A673 (cell line): ENCODE measurements around the gene IL1RAPL1. TPM values are rescaled to one million over a fixed set of nuclear protein-coding genes. Genes with fewer than 3 reads are reported as not detected.

Experiments
- Bru-seq: library from RNA; stranded (reverse); fragments of 400-500 nt; gene quantifications from one replicate; lab custom pipeline; 2021; lab: Mats Ljungman, UMichigan
- BruChase-seq, 2 experiments: library from RNA; stranded (reverse); fragments of 400-500 nt; gene quantifications; one replicate each; lab custom pipeline; 2021; lab: Mats Ljungman, UMichigan
- BruUV-seq: library from RNA; stranded (reverse); fragments of 400-500 nt; replicated peaks from 2 replicates; lab custom pipeline; 2021; lab: Mats Ljungman, UMichigan
- CTCF ChIA-PET: fragments of 300-600 bp; sonication (Branson Sonifier 250); formaldehyde crosslinking; loops from one replicate; lab custom pipeline; 2022; ENCODE audit warnings: antibody characterized with exemption; lab: Charles Lee
- POLR2A ChIA-PET: fragments of 300-600 bp; sonication (Branson Sonifier 250); formaldehyde crosslinking; loops from one replicate; lab custom pipeline; 2022; ENCODE audit warnings: antibody characterized with exemption; ENCODE audit not compliant: low non-redundant PET; lab: Charles Lee
- DNase-seq: peaks from one replicate; pipeline ENCODE4 v3.0.0-alpha.2; 2015; ENCODE audit warnings: low spot score
- H3K27ac ChIP-seq: fragments of 200-600 bp; sonication (generic); 2 replicates; pipeline ENCODE4 v1.5.1; 2016; ENCODE audit warnings: mixed run types, low read depth, mild to moderate bottlenecking, mixed read lengths, antibody characterized with exemption, low read length; ENCODE audit not compliant: poor library complexity, severe bottlenecking
- H3K27me3 ChIP-seq: fragments of 200-600 bp; sonication (generic); replicated peaks from 2 replicates; pipeline ENCODE4 v1.6.1; 2017; ENCODE audit warnings: mixed run types, low read depth, mild to moderate bottlenecking, mixed read lengths, antibody characterized with exemption, low read length; ENCODE audit not compliant: insufficient read depth, poor library complexity
- H3K36me3 ChIP-seq: fragments of 200-600 bp; sonication (generic); 2 replicates; pipeline ENCODE4 v1.6.1; 2016; ENCODE audit warnings: mixed run types, mild to moderate bottlenecking, mixed read lengths, antibody characterized with exemption, low read length; ENCODE audit not compliant: insufficient read depth, poor library complexity, severe bottlenecking
- H3K4me1 ChIP-seq: fragments of 200-600 bp; sonication (generic); 2 replicates; pipeline ENCODE4 v1.6.1; 2017; ENCODE audit warnings: mixed run types, mild to moderate bottlenecking, mixed read lengths, antibody characterized with exemption, low read length; ENCODE audit not compliant: insufficient read depth, poor library complexity, severe bottlenecking
- H3K4me3 ChIP-seq: fragments of 200-600 bp; sonication (generic); 2 replicates; pipeline ENCODE4 v1.5.1; 2016; ENCODE audit warnings: low read depth, mixed run types, mild to moderate bottlenecking, mixed read lengths, low read length; ENCODE audit not compliant: poor library complexity, severe bottlenecking
- H3K9me3 ChIP-seq: fragments of 200-600 bp; sonication (generic); 2 replicates; pipeline ENCODE4 v1.6.1; 2016; ENCODE audit warnings: mixed run types, low read depth, mild to moderate bottlenecking, mixed read lengths, antibody characterized with exemption, low read length; ENCODE audit not compliant: poor library complexity, severe bottlenecking
- CTCF ChIP-seq: fragments of 300-800, 200-600 bp; sonication (generic); conservative IDR thresholded peaks from 2 replicates; pipeline ENCODE4 v1.5.1; 2017; ENCODE audit warnings: low read depth, mild to moderate bottlenecking, antibody characterized with exemption, low read length, moderate library complexity, mixed read lengths
- EZH2 ChIP-seq: fragments of 200-600 bp; sonication (generic); IDR thresholded peaks from 2 replicates; pipeline ENCODE4 v1.6.1; 2017; ENCODE audit warnings: borderline replicate concordance, low read depth, mild to moderate bottlenecking, mixed read lengths, antibody characterized with exemption, low read length; ENCODE audit not compliant: poor library complexity, severe bottlenecking
- intact Hi-C: fragments of 100-400 bp; cut with micrococcal nuclease; formaldehyde crosslinking; loops from one replicate; pipeline ENCODE4 v1.10.0; 2022; ENCODE audit not compliant: unreplicated experiment
- long read RNA-seq: library from polyadenylated mRNA; stranded (forward); transcript quantifications from one replicate; pipeline ENCODE4 v2.0.0, GENCODE V29; 2022
- total RNA-seq: library from RNA; stranded (reverse); gene quantifications from 2 replicates; pipeline ENCODE4 v1.2.3, GENCODE V29; 2021

The IL1RAPL1 gene
- total RNA-seq (0.21 TPM in 1 of 2 replicates, not detected in the other), Bru-seq, nascent RNA (percentile 16 among the genes with signal in this experiment), BruChase-seq, experiment 1, labeled RNA remaining after a 2-hour chase (percentile 17 among the genes with signal in this experiment), BruChase-seq, experiment 2, labeled RNA remaining after a 6-hour chase (percentile 21 among the genes with signal in this experiment)
- long read RNA-seq: 0 reads

GRCh38 chrX:28586981-28587551, at the start of gene IL1RAPL1:
TSS of gene IL1RAPL1 (plus strand) at chrX:28587446.
- peak; percentile 41 for DNase-seq
- Histone ChIP-seq H3K4me3 (peak within 1 kb of the TSS; percentile 7), H3K27me3 (peaks cover 68% of the 10 kb centered on the region), H3K9me3 (no peaks in the 10 kb centered on the region), H3K4me1 (no peaks in the 10 kb centered on the region), H3K27ac (no peak within 1 kb of the TSS), H3K36me3 (no peaks in the 10 kb centered on the region)
- TF ChIP-seq EZH2 (no peak), CTCF (peak; percentile 40; the same call in 1 of the 2 replicates)
- CTCF ChIA-PET: no interaction called here
- POLR2A ChIA-PET: no interaction called here
- intact Hi-C loops: loop anchor here (10.0 kb wide), 1 partner anchor 1318 kb away; no protein-coding TSS in a partner anchor
- BruUV-seq: no TSS peak

DNA sequence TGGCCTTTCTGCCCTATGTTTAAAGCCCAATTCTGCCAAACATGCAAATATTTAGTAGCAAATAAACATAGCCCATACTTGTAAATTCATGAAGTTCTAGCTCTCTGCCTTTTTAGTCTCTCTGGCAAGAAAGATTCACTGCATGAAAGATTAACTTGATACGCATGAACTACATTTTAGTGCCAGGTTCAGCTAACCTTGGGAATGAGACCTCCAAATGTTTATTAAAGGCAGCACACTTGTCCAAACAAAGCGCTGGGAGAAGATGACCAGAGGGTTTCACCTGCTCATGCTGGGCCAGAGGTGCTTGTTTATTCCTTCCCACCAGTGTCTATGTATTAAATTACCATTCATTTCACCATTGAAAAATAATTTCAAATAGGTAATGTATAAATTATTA, 44.5 kb upstream of the IL1RAPL1 start:
- no peaks in the 10 kb centered on the region for H3K27me3 ChIP-seq
- no peaks in the 10 kb centered on the region for H3K36me3 ChIP-seq
- no peak overlapping the region for H3K27ac ChIP-seq
- no peak for TF ChIP-seq EZH2
- TF ChIP-seq CTCF: no peak
- DNase-seq: no peak
- H3K9me3 ChIP-seq: no peaks in the 10 kb centered on the region
- POLR2A ChIA-PET: no interaction called here
- CTCF ChIA-PET: no interaction called here
- intact Hi-C loops: no loop called here
- no peaks in the 10 kb centered on the region for H3K4me1 ChIP-seq
- BruUV-seq: no TSS peak
- no peak overlapping the region for H3K4me3 ChIP-seq

DNA sequence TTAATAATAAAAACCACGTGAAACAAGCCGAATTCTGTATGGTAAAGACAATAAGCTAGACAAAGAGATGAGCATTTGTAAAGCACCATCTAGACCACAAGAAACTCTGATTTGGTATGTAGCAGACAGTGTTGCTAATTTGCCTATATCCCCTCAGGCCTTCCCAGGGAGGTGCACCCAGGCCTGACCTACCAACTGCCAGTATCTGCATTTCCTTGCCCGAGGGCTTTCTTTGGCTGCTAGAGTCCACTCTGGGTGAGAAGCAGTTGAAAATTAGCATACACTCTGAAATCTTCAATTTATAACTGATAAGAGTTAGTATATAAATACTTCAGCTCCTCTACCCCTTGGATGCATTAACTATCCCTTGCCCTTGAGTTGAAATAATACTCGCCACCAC, 37.4 kb upstream of the IL1RAPL1 start:
- Histone ChIP-seq H3K27me3 (no peaks in the 10 kb centered on the region), H3K9me3 (no peaks in the 10 kb centered on the region), H3K36me3 (no peaks in the 10 kb centered on the region), H3K4me3 (no peak overlapping the region), H3K4me1 (no peaks in the 10 kb centered on the region), H3K27ac (no peak overlapping the region)
- no peak for DNase-seq
- no TSS peak for BruUV-seq
- ChIA-PET POLR2A (no interaction called here), CTCF (no interaction called here)
- intact Hi-C loops: no loop called here
- TF ChIP-seq CTCF (no peak), EZH2 (no peak)
